Measurements from ENCODE around the gene LRBA. TPM values are rescaled to one million over a fixed set of nuclear protein-coding genes. Genes with fewer than 3 reads are reported as not detected.

The LRBA gene
- total and polyA plus RNA-seq, 2 of the 4 experiments (the other 2 are of a cell fraction), result 10.2 to 51.6 TPM

- H3K18ac ChIP-seq (ENCODE audit: low read depth, low read length), result no peak overlapping the region
- H3K4me1 ChIP-seq (ENCODE audit: control insufficient read depth, insufficient read depth, low read length), result no peaks in the 10 kb centered on the region
- H3K27me3 ChIP-seq (ENCODE audit: control insufficient read depth, insufficient read depth, low read length), result no peaks in the 10 kb centered on the region
- no peak overlapping the region for H3K9ac ChIP-seq (ENCODE audit: low read depth, low read length)
- no peaks in the 10 kb centered on the region for H3K9me1 ChIP-seq (ENCODE audit: insufficient read depth, low read length)
- WGBS, 2 experiments (ENCODE audit: extremely low coverage in 2 of 2, insufficient read length in 1 of 2), result no CpG with 5 or more reads among the region's 2 CpGs
- no peak overlapping the region for H2AK9ac ChIP-seq (replicated peaks; ENCODE audit: low read depth, low read length, poor library complexity)
- H2BK5ac ChIP-seq (ENCODE audit: low read depth, low read length, poor library complexity, severe bottlenecking), result no peak overlapping the region
- no peak overlapping the region for H2AK5ac ChIP-seq (ENCODE audit: low read depth, low read length)
- in situ Hi-C loops (cut with MboI; ENCODE audit: low sequenced_read_pairs) (no loop called here), dilution Hi-C loops (cut with HindIII; ENCODE audit: low sequenced_read_pairs, unreplicated experiment) (no loop called here), intact Hi-C loops (cut with micrococcal nuclease) (no loop called here)
- POLR2A ChIA-PET (ENCODE audit: unreplicated experiment), result no interaction called here
- H2BK15ac ChIP-seq (ENCODE audit: low read depth, low read length), result no peak overlapping the region
- no peak overlapping the region for H2BK120ac ChIP-seq (ENCODE audit: low read depth, low read length)
- no peak for ATAC-seq (ENCODE audit: low read depth)
- no peak overlapping the region for H3K4ac ChIP-seq (ENCODE audit: low read depth, low read length)
- H4K5ac ChIP-seq (ENCODE audit: low read depth, low read length), result no peak overlapping the region
- no peak overlapping the region for H2AFZ ChIP-seq (replicated peaks; ENCODE audit: low read length, poor library complexity)
- no peaks in the 10 kb centered on the region for H3K79me1 ChIP-seq (ENCODE audit: low read depth in 1 of 2, low read length in 2 of 2)
- CTCF ChIA-PET, result interaction anchor here (0.7 kb wide), 1 partner anchor 13 kb away, joined by 3 read pairs; no protein-coding TSS in a partner anchor
- H3K56ac ChIP-seq (ENCODE audit: extremely low read depth, insufficient read depth, low read length), result no peak overlapping the region
- H4K8ac ChIP-seq (ENCODE audit: low read depth in 2 of 2, low read length in 2 of 2), result no peak overlapping the region
- no peak overlapping the region for H4K91ac ChIP-seq (ENCODE audit: insufficient read depth, low read depth, low read length)
- no peak overlapping the region for H3K27ac ChIP-seq (ENCODE audit: insufficient read depth, low read length)
- H3K14ac ChIP-seq (replicated peaks; ENCODE audit: low read depth, low read length), result no peak overlapping the region
- no peaks in the 10 kb centered on the region for H4K20me1 ChIP-seq (ENCODE audit: insufficient read depth, low read length)
- no peak overlapping the region for H2BK20ac ChIP-seq (ENCODE audit: low read depth, low read length)
- no peak overlapping the region for H3K23ac ChIP-seq (ENCODE audit: low read depth, low read length)
- no peaks in the 10 kb centered on the region for H3K36me3 ChIP-seq (ENCODE audit: control insufficient read depth, insufficient read depth, low read length)
- TF ChIP-seq MAFK (IDR thresholded peaks at IDR 0.05; ENCODE audit: low read depth, low read length) (no peak), USF2 (IDR thresholded peaks at IDR 0.05; ENCODE audit: low read depth, low read length) (no peak), RCOR1 (IDR thresholded peaks at IDR 0.05; ENCODE audit: insufficient replicate concordance, low read length) (no peak), POLR2A (IDR thresholded peaks at IDR 0.05; ENCODE audit: low read depth, low read length) (no peak), ELK1 (IDR thresholded peaks at IDR 0.05; ENCODE audit: borderline replicate concordance, low read depth, low read length) (no peak), RAD21 (IDR thresholded peaks at IDR 0.05; ENCODE audit: low read length) (no peak), SMC3 (IDR thresholded peaks at IDR 0.05; ENCODE audit: low read depth, low read length) (no peak), CEBPB (IDR thresholded peaks at IDR 0.05; ENCODE audit: low read depth, low read length) (no peak), MXI1 (IDR thresholded peaks at IDR 0.05; ENCODE audit: borderline replicate concordance, low read depth, low read length) (no peak), NFE2L2 (IDR thresholded peaks at IDR 0.05; ENCODE audit: low read depth, low read length) (no peak), CTCF (conservative IDR thresholded peaks at IDR 0.05; ENCODE audit: low read depth, low read length) (no peak), FOS (IDR thresholded peaks at IDR 0.05; ENCODE audit: low read depth, low read length) (no peak), RFX5 (IDR thresholded peaks at IDR 0.05; ENCODE audit: low read depth, low read length) (no peak), BHLHE40 (IDR thresholded peaks at IDR 0.05; ENCODE audit: low read depth, low read length) (no peak)
- no peak overlapping the region for H3K4me3 ChIP-seq (ENCODE audit: insufficient read depth, low read depth, low read length)
- H3K9me3 ChIP-seq (ENCODE audit: control insufficient read depth, insufficient read depth, low read length), result no peaks in the 10 kb centered on the region
- no peak for DNase-seq
- no peak overlapping the region for H3K4me2 ChIP-seq (ENCODE audit: low read depth, low read length)
- BruUV-seq (replicated peaks), result no TSS peak
Observed at GRCh38 chr4:150476776-150477175, 538.3 kb downstream of the LRBA start.
